ENCODE measurements around the gene FAM76A.
"Not testable (repeated sequence)": the region's sequence is repeated elsewhere in the genome, so short reads cannot be mapped to it uniquely, and the experiment has no call there.

DNA sequence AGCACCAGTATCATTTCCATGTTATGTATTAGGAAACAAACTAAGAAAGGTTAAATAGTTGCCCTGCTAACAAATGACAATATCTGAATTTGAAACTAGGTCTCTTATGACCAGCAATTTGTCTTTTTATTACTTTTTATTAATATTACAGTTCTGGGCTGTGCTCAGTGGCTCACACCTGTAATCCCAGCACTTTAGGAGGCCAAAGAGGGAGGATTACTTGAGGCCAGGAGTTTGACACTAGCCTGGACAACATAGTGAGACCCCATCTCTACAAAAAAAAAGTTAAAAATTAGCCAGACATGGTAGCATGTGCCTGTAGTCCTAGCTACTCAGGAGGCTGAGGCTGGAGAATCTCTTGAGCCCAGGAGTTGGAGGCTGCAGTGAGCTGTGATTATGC lies 50.5 kb downstream of the FAM76A start:
- TF ChIP-seq POLR2AphosphoS5 (IDR thresholded peaks at IDR 0.05; ENCODE audit: low read depth, low read length); POLR2A (IDR thresholded peaks at IDR 0.05; ENCODE audit: low read depth, low read length); TAF1 (IDR thresholded peaks at IDR 0.05; ENCODE audit: low read depth, low read length); POU2F2 (IDR thresholded peaks at IDR 0.05; ENCODE audit: low read depth, low read length); PAX5 (IDR thresholded peaks at IDR 0.05; ENCODE audit: insufficient read depth, low read length, severe bottlenecking): not testable (repeated sequence)

Measured in GM12891 (cell line).